GM19238 (cell line): Measurements from ENCODE around the gene ZNF177.

Source experiments
- DNase-seq: peaks from one replicate; pipeline ENCODE4 v3.0.0; 2011; ENCODE audit warnings: low spot score; ENCODE audit not compliant: insufficient read length

ZNF177 gene

GRCh38 chr19:9427941-9428340 is 65.1 kb downstream of the ZNF177 start:
- DNase-seq, result no peak

DNA sequence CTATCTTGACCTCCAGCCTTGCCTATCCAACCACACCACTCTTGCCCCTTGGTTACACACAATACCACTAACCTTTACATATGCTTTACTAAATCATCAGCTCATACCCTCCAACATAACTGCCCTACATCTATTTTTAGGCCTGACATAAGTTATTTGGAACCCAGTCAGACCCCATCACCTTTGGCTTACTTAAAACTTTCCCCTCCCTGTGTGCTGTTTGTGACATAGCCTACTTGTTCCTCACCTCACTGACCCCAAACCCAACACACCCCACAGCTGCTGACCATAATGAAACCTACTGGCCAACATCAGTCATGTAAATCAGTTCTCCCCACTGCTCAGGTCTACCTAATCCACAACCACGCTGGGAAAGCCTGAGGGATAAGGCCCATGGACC is 67.6 kb downstream of the ZNF177 start:
- no peak for DNase-seq

DNA sequence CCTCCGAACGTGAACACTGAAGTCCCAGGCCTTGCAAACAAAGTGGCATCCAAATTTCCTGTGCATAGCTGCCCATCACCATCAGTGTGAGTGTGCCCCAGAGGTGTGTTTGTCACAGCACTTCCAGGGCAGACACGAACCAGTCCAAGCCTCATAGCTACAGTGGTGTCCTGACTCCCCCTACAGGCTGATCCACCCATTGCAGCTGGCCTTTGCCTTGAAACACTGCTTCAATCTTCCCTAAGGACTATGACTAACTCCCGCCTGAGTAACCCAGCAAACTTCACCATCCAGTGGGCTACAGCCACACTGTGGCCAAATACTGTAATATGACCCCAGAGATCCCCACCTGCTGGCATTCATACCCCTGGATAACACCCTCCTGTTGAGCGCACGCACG is 68.7 kb downstream of the ZNF177 start:
- no peak for DNase-seq
